Mucosa of rectum (tissue), 2 donors: ENCODE measurements around the gene ST13.
"Not testable (repeated sequence)": the region's sequence is repeated elsewhere in the genome, so short reads cannot be mapped to it uniquely, and the experiment has no call there.

Source experiments
- H3K27ac ChIP-seq, 2 donors: one replicate each; pipeline ENCODE4 v1.7.0; 2013; ENCODE audit warnings: inconsistent platforms in 2 of 2, low read depth in 2 of 2, low read length in 2 of 2
- H3K27me3 ChIP-seq, 2 donors: one replicate each; pipeline ENCODE4 v1.7.0; 2013; ENCODE audit warnings: low read length in 2 of 2; ENCODE audit not compliant: control insufficient read depth in 2 of 2, insufficient read depth in 2 of 2
- H3K36me3 ChIP-seq, 2 donors: one replicate each; pipeline ENCODE4 v1.7.0; 2013; ENCODE audit warnings: low read length in 2 of 2; ENCODE audit not compliant: control insufficient read depth in 2 of 2, insufficient read depth in 2 of 2
- H3K4me1 ChIP-seq, 2 donors: one replicate each; pipeline ENCODE4 v1.7.0; 2013; ENCODE audit warnings: low read length in 2 of 2, mild to moderate bottlenecking in 1 of 2; ENCODE audit not compliant: control insufficient read depth in 2 of 2, insufficient read depth in 2 of 2
- H3K4me3 ChIP-seq, 2 donors: one replicate each; pipeline ENCODE4 v1.7.0; 2013; ENCODE audit warnings: low read length in 2 of 2
- H3K9ac ChIP-seq, 2 donors: one replicate each; pipeline ENCODE4 v1.7.0; 2013; ENCODE audit warnings: low read length in 2 of 2, low read depth in 1 of 2, mild to moderate bottlenecking in 1 of 2
- H3K9me3 ChIP-seq, 2 donors: one replicate each; pipeline ENCODE4 v1.7.0; 2013; ENCODE audit warnings: low read length in 2 of 2; ENCODE audit not compliant: control insufficient read depth in 2 of 2
- donor health status: healthy.
- donor health status: Normal muscosa, but diverticular disease.

Gene ST13

DNA sequence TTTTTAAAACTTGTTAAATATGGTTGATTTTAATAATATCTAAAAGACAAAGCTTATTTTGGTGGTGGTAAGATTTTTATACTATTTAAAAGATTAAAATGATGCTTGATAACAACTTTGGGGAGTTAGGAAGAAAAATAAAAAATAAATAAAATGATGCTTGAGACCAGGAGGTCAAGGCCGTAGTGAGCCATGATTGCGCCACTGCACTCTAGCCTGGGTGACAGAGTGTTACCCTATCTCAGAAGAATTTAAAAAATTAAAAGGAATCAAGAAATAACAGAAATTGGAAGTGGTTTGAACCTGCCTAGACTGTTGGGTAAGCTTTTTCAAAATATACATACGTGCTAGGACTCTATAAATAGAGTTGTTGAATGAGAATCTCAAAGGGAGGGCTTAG, 17.6 kb upstream of the ST13 start:
- Histone ChIP-seq H3K4me1 (no peaks in the 10 kb centered on the region), H3K4me3 (no peak overlapping the region), H3K36me3 (peaks cover 0 to 11% of the 10 kb centered on the region in 2 donors)

DNA sequence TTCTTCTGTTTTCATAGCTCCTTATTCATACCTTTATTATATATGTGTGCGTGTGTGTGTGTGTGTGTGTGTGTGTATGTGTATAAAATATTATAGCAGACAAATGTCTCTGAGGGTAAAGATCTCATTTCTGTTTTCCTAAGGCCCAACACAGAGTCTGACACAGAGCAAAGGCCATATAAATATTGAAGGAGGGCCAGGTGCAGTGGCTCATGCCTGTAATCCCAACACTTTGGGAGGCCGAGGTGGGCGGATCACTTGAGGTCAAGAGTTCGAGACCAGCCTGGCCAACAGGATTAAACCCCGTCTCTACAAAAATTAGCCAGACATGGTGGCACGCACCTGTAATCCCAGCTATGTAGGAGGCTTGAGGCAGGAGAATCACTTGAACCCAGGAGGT, 11.9 kb upstream of the ST13 start:
- not testable (repeated sequence) for H3K9ac ChIP-seq, H3K4me1 ChIP-seq, H3K9me3 ChIP-seq, H3K4me3 ChIP-seq, H3K27ac ChIP-seq, H3K27me3 ChIP-seq
- peaks cover 0 to 10% of the 10 kb centered on the region in 2 donors for H3K36me3 ChIP-seq

More for the DNA sequence above, 17.6 kb upstream of the ST13 start:
- Histone ChIP-seq H3K9ac (no peak overlapping the region), H3K27me3 (no peaks in the 10 kb centered on the region), H3K27ac (no peak overlapping the region), H3K9me3 (no peaks in the 10 kb centered on the region)

DNA sequence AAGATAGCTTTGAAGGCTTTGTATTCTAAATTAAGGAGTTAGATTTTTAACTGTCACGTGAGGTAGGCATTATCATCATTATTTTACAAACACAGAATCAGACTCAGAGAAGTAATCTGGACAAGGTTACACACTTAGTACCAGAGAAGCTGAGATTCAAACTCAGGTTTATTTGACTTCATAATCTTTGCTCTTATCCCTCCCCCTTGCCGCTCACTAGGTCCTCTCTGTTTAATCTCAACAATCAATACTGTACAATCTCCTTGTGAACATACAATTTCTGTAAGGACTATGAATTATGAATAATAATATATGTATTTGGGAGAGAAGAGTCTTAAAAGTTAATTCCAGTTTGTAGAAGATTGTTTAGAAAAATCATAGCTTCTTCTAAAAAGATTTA, 10.7 kb upstream of the ST13 start:
- Histone ChIP-seq H3K4me3 (no peak overlapping the region), H3K27ac (no peak overlapping the region), H3K36me3 (peaks cover 0 to 8% of the 10 kb centered on the region in 2 donors), H3K4me1 (no peaks in the 10 kb centered on the region), H3K27me3 (no peaks in the 10 kb centered on the region), H3K9me3 (no peaks in the 10 kb centered on the region), H3K9ac (no peak overlapping the region)

DNA sequence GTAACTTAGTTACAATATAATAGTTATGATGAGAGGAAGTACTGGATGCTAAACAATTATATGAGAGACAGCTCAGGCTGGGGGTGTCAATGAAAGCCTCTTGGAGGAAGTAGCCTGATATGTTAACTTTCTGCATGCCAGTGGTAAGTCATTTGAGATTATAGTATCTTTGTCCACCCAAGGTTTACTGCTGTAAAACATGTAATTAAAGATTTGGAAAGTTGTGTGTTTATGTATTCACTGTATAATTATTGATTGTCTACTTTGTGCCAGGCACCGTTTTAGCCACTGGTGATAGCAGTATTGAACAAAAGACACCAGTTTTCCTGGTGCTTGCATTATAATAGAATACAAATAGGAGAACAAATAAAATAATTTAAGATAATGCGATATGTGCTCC, 6.1 kb upstream of the ST13 start:
- Histone ChIP-seq H3K4me1 (peaks cover 5 to 7% of the 10 kb centered on the region in 2 donors), H3K27ac (no peak overlapping the region), H3K4me3 (no peak overlapping the region), H3K27me3 (no peaks in the 10 kb centered on the region), H3K9ac (no peak overlapping the region), H3K36me3 (peaks cover 0 to 13% of the 10 kb centered on the region in 2 donors), H3K9me3 (no peaks in the 10 kb centered on the region)

DNA sequence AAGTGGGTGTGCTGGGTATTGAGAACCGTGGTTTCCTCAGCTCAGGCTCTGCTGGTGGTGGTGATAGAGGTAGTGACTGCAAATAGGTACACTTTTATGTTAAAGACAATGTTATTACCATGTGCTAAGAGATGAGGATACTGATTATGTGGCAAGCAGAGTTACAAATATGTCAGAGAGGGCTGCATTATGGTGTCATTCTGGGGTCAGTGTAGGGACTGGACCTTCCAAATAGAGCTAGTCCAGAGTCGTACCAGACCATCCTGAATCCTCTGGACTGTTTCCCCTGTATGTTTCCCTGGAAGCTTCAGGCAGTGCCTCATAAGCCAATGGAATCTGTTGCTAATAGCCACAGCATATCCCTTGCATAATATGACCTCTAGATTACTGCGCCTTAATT, 5.6 kb upstream of the ST13 start, which contains the start of gene DNAJB7:
DNAJB7 (minus strand) TSS at position 101 of the 400 bp plus-strand sequence. CDS start 119 bp downstream, outside the sequence.
- no peaks in the 10 kb centered on the region for H3K27me3 ChIP-seq
- H3K9ac ChIP-seq, result no peak within 1 kb of the TSS
- no peak within 1 kb of the TSS for H3K4me3 ChIP-seq
- no peaks in the 10 kb centered on the region for H3K9me3 ChIP-seq
- no peak within 1 kb of the TSS for H3K27ac ChIP-seq
- peaks cover 0 to 13% of the 10 kb centered on the region in 2 donors for H3K36me3 ChIP-seq
- peaks cover 7 to 10% of the 10 kb centered on the region in 2 donors for H3K4me1 ChIP-seq

DNA sequence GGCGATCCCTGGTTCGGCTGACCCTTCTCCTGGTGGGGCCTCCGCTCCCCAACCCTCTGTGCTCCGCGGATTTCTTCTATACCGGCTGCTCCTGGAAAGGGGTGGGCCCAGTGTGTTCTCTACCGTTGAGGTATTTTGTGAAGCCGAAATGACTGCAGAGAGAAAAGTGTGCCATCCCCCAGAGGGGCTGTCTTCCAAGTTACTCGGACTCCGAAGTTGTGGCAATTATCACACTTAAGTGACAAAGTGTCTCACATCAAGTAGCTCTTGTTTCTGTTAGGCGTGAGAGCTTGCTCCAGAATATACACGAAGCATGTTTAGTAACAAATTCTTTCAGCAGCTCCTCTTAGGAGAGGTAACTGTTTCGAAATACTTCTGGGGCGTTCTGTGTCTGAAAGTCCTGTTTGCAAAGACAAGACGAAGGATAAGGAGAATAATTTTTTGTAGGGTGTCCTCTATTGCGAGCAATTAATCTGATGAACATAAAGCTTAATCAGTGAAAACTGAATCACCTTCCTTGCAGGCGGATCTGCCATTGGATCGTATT, 943 bp upstream of the ST13 start:
- peak overlapping the region; percentile 94 to 99 for H3K27ac ChIP-seq
- H3K27me3 ChIP-seq, result no peaks in the 10 kb centered on the region
- H3K36me3 ChIP-seq, result peaks cover 0 to 13% of the 10 kb centered on the region in 2 donors
- peak overlapping the region; percentile 80 to 87 for H3K4me3 ChIP-seq
- H3K9me3 ChIP-seq, result no peaks in the 10 kb centered on the region
- peaks cover 22 to 39% of the 10 kb centered on the region in 2 donors for H3K4me1 ChIP-seq
- peak overlapping the region; percentile 83 to 97 for H3K9ac ChIP-seq

DNA sequence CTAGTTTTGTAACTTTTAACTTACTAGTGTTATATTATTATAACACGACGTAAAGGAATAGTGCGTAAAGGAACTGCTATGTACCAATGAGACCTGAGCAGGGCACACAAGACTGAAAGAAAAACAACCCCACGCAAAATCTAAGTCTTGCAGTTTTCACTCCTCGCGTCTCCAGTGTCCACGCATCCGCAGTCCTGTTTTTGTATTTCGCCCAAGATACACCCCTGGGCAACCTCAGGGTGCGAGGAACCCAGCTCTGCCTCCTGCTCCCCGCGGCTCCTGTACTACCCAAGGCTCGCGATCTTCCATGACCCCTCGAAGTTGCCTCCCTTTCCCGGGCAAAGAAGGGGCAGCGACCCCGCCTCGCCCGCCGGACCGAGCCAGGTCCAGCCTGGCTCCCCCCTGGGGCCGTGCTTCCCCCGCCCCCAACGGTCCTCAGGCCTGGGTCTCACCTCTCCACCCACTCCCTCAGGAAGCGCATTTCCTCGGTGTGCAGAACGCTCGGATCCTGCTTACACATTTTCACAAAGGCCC, 393 bp downstream of the ST13 start:
- H3K27me3 ChIP-seq, result no peaks in the 10 kb centered on the region
- peak overlapping the region; percentile 93 to 97 for H3K9ac ChIP-seq
- H3K27ac ChIP-seq, result peak overlapping the region; percentile 94 to 99
- H3K4me3 ChIP-seq, result peak overlapping the region; percentile 80 to 87
- peaks cover 0 to 5% of the 10 kb centered on the region in 2 donors for H3K36me3 ChIP-seq
- peaks cover 22 to 39% of the 10 kb centered on the region in 2 donors for H3K4me1 ChIP-seq
- H3K9me3 ChIP-seq, result no peaks in the 10 kb centered on the region

DNA sequence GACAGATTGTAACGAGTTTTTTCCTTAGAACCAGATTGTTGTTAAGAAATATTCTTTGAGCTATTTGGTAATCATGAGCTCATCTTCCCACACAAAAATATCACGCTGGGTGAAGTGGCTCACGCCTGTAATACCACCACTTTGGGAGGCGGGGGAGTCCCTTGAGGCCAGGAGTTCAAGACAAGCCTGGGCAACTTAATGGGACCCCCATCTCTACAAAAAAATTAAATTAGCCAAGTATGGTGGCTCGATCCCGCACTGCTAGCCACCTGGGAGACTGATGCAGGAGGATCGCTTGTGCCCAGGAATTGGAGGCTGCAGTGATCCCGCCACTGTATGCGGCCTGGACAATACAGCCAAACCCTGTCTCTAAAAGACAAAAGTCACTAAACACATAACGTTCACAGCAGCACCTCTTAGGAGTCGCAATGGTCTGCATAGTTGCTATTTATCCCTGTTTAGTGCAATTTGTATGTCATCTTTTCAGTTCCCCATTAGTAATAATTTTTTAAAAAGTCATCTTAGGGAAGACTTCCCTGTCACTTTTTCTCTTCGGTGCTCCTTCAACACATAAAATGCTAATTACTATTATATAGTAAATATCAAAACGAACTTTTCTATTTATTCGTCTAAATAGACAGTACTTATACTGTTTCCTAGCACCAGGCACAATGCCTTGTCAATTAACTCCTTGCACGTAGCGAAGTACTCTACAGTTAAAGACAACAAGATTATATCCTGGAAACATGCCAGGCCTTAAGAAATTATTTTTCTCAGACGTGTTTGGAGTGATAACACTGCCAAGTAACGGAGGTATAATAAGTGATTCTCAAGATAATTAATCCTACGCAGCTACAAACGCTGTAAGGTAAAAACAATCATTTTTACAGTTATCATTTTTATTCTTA, 1.1 kb downstream of the ST13 start:
- Histone ChIP-seq H3K9ac (peak overlapping the region; percentile 93 to 97), H3K4me1 (peaks cover 22 to 39% of the 10 kb centered on the region in 2 donors)

DNA sequence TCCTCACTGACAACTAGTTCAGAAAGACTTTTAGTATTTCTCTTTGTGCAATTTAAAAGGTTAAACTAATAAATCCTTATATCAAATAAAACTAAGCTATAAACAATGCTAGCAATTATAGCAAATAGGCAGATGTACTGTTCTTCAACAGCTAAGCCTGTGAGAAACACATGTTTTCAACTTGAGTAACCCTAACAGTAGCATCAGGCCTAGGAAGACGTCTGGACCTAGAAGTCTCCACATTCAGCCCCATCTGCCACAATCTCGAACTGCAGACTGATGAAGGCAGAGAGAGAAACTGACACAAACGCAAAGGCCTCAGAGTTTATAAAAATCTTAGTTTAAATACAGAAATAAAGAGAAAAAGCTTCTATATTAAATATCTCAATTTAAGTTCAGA, 2.5 kb downstream of the ST13 start:
- Histone ChIP-seq H3K27ac (no peak overlapping the region), H3K27me3 (no peaks in the 10 kb centered on the region), H3K9me3 (no peaks in the 10 kb centered on the region), H3K9ac (peak overlapping the region in 1 of 2 donors; percentile 13), H3K4me1 (peaks cover 22 to 39% of the 10 kb centered on the region in 2 donors), H3K4me3 (no peak overlapping the region), H3K36me3 (peaks cover 6 to 11% of the 10 kb centered on the region in 2 donors)

More for the DNA sequence above, 1.1 kb downstream of the ST13 start:
- Histone ChIP-seq H3K27ac (peak overlapping the region in 1 of 2 donors; percentile 99), H3K36me3 (peaks cover under 1 to 2% of the 10 kb centered on the region in 2 donors), H3K9me3 (no peaks in the 10 kb centered on the region), H3K4me3 (peak overlapping the region; percentile 80 to 87), H3K27me3 (no peaks in the 10 kb centered on the region)

DNA sequence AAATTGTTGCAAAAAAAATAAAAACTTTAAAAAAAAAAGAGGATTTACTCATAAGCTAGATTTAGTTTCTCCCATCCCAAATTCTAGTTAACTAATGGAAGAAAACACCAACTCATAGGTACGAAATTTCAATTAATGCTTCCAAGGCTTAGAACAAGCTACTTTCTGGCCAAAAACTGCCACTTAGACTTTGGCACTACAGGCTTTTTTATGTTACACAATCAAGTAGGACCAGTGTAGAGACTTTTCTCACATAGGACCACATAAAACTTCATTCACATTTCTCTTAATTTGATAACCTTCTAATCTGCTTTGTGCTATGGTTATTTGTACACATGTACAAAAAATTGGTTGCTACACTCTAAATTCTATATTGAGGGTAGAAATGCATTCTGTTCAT, 3.1 kb downstream of the ST13 start:
- H3K27me3 ChIP-seq, result no peaks in the 10 kb centered on the region
- H3K27ac ChIP-seq, result peak overlapping the region in 1 of 2 donors; percentile 2
- no peaks in the 10 kb centered on the region for H3K9me3 ChIP-seq
- H3K4me1 ChIP-seq, result peaks cover 22 to 39% of the 10 kb centered on the region in 2 donors
- H3K4me3 ChIP-seq, result no peak overlapping the region
- peaks cover 7 to 16% of the 10 kb centered on the region in 2 donors for H3K36me3 ChIP-seq
- H3K9ac ChIP-seq, result peak overlapping the region in 1 of 2 donors; percentile 1
